H9 (cell line): ENCODE measurements around the gene BOLA2B. TPM values are rescaled to one million over a fixed set of nuclear protein-coding genes. Genes with fewer than 3 reads are reported as not detected.

Experiments used
- DNase-seq: peaks from one replicate; pipeline ENCODE4 v3.0.0-alpha.2; 2017
- H2AFZ ChIP-seq: one replicate; pipeline ENCODE4 v1.6.1; 2013; ENCODE audit warnings: mild to moderate bottlenecking, low read length, control low read depth, moderate library complexity
- H2AK5ac ChIP-seq: 2 replicates; pipeline ENCODE4 v1.6.1; 2013; ENCODE audit warnings: low read length, control low read depth, mixed read lengths; ENCODE audit not compliant: insufficient read length
- H2BK120ac ChIP-seq: one replicate; pipeline ENCODE4 v1.6.1; 2013; ENCODE audit warnings: low read depth, mild to moderate bottlenecking, low read length, control low read depth, inconsistent platforms; ENCODE audit not compliant: poor library complexity, severe bottlenecking
- H2BK12ac ChIP-seq: 2 replicates; pipeline ENCODE4 v1.6.1; 2013; ENCODE audit warnings: low read length, control low read depth, mixed read lengths, low read depth; ENCODE audit not compliant: insufficient read length
- H2BK15ac ChIP-seq: 2 replicates; pipeline ENCODE4 v1.6.1; 2013; ENCODE audit warnings: low read depth, low read length, control low read depth
- H2BK20ac ChIP-seq: one replicate; pipeline ENCODE4 v1.6.1; 2013; ENCODE audit warnings: low read depth, mild to moderate bottlenecking, low read length, control low read depth, inconsistent platforms; ENCODE audit not compliant: poor library complexity, severe bottlenecking
- H2BK5ac ChIP-seq: 2 replicates; pipeline ENCODE4 v1.6.1; 2013; ENCODE audit warnings: low read length, control low read depth, mixed read lengths; ENCODE audit not compliant: insufficient read length
- H3K14ac ChIP-seq: 2 replicates; pipeline ENCODE4 v1.6.1; 2013; ENCODE audit warnings: low read length, control low read depth; ENCODE audit not compliant: insufficient read depth
- H3K18ac ChIP-seq: 2 replicates; pipeline ENCODE4 v1.6.1; 2013; ENCODE audit warnings: low read depth, mild to moderate bottlenecking, mixed read lengths, low read length, control low read depth; ENCODE audit not compliant: insufficient read length
- H3K23ac ChIP-seq: 2 replicates; pipeline ENCODE4 v1.6.1; 2013; ENCODE audit warnings: low read length, control low read depth, mixed read lengths, low read depth; ENCODE audit not compliant: insufficient read length
- H3K23me2 ChIP-seq: 2 replicates; pipeline ENCODE4 v1.6.1; 2013; ENCODE audit warnings: low read depth, mild to moderate bottlenecking, mixed read lengths, low read length, control low read depth; ENCODE audit not compliant: insufficient read length, poor library complexity, severe bottlenecking
- H3K27ac ChIP-seq: 2 replicates; pipeline ENCODE4 v1.5.1; 2013; ENCODE audit warnings: low read length, control low read depth, mixed read lengths, low read depth; ENCODE audit not compliant: insufficient read length
- H3K27me3 ChIP-seq: 2 replicates; pipeline ENCODE4 v1.6.1; 2013; ENCODE audit warnings: low read length, control low read depth, inconsistent platforms; ENCODE audit not compliant: insufficient read depth
- H3K4ac ChIP-seq: 2 replicates; pipeline ENCODE4 v1.6.1; 2013; ENCODE audit warnings: low read depth, mild to moderate bottlenecking, control low read depth, inconsistent platforms, low read length, moderate library complexity
- H3K4me1 ChIP-seq: 2 replicates; pipeline ENCODE4 v1.6.1; 2013; ENCODE audit warnings: low read length, control low read depth, inconsistent platforms; ENCODE audit not compliant: insufficient read depth
- H3K4me2 ChIP-seq: 2 replicates; pipeline ENCODE4 v1.6.1; 2013; ENCODE audit warnings: low read length, control low read depth, mixed read lengths; ENCODE audit not compliant: insufficient read length, insufficient read depth
- H3K56ac ChIP-seq: 2 replicates; pipeline ENCODE4 v1.6.1; 2013; ENCODE audit warnings: low read depth, mild to moderate bottlenecking, mixed read lengths, low read length, control low read depth; ENCODE audit not compliant: insufficient read length
- H3K79me1 ChIP-seq: 2 replicates; pipeline ENCODE4 v1.6.1; 2013; ENCODE audit warnings: low read depth, mild to moderate bottlenecking, moderate library complexity, low read length, control low read depth, inconsistent platforms; ENCODE audit not compliant: insufficient read depth, poor library complexity, severe bottlenecking
- H3K79me2 ChIP-seq: 2 replicates; pipeline ENCODE4 v1.6.1; 2013; ENCODE audit warnings: low read length, control low read depth, inconsistent platforms; ENCODE audit not compliant: insufficient read depth
- H3K9ac ChIP-seq: 2 replicates; pipeline ENCODE4 v1.6.1; 2013; ENCODE audit warnings: low read length, control low read depth, mixed read lengths; ENCODE audit not compliant: insufficient read length; ENCODE audit errors: extremely low read depth
- H3K9me3 ChIP-seq: one replicate; pipeline ENCODE4 v1.6.1; 2013; ENCODE audit warnings: low read depth, low read length, inconsistent platforms; ENCODE audit not compliant: control insufficient read depth
- H3T11ph ChIP-seq: one replicate; pipeline ENCODE4 v1.6.1; 2013; ENCODE audit warnings: mild to moderate bottlenecking, low read length, control low read depth, inconsistent platforms
- H4K20me1 ChIP-seq: one replicate; pipeline ENCODE4 v1.6.1; 2013; ENCODE audit not compliant: control insufficient read depth, insufficient read length, insufficient read depth
- H4K5ac ChIP-seq: 2 replicates; pipeline ENCODE4 v1.6.1; 2013; ENCODE audit warnings: low read depth, mild to moderate bottlenecking, mixed read lengths, low read length, control low read depth; ENCODE audit not compliant: insufficient read length
- H4K8ac ChIP-seq: replicated peaks from 2 replicates; pipeline ENCODE4 v1.6.1; 2013; ENCODE audit warnings: low read length, control low read depth, mixed read lengths, low read depth; ENCODE audit not compliant: insufficient read length
- H4K91ac ChIP-seq: 2 replicates; pipeline ENCODE4 v1.6.1; 2013; ENCODE audit warnings: low read depth, mild to moderate bottlenecking, moderate library complexity, mixed read lengths, low read length, control low read depth; ENCODE audit not compliant: insufficient read length
- H3K27ac Mint-ChIP-seq, 3 experiments: 2 replicates in 2 of 3; 3 replicates in 1 of 3; pipeline ENCODE4 v1.8.0; 2020 to 2021; ENCODE audit warnings: mixed read lengths in 3 of 3, mild to moderate bottlenecking in 1 of 3, moderate library complexity in 1 of 3
- H3K27me3 Mint-ChIP-seq: 2 replicates; pipeline ENCODE4 v1.8.0; 2021; ENCODE audit warnings: low read depth, mild to moderate bottlenecking, moderate library complexity, mixed read lengths
- H3K36me3 Mint-ChIP-seq, 3 experiments: 2 replicates in 2 of 3; 3 replicates in 1 of 3; pipeline ENCODE4 v1.8.0; 2020 to 2021; ENCODE audit warnings: low read depth in 3 of 3, mixed read lengths in 3 of 3; ENCODE audit not compliant: insufficient read depth in 1 of 3
- H3K4me1 Mint-ChIP-seq, 2 experiments: 2 replicates each; pipeline ENCODE4 v1.8.0; 2020; ENCODE audit warnings: mixed read lengths in 2 of 2
- H3K4me3 Mint-ChIP-seq, 2 experiments: 2 replicates in 1 of 2; 3 replicates in 1 of 2; pipeline ENCODE4 v1.8.0; 2020 to 2021; ENCODE audit warnings: mild to moderate bottlenecking in 2 of 2, mixed read lengths in 2 of 2, moderate library complexity in 1 of 2
- H3K9me3 Mint-ChIP-seq, 2 experiments: 2 replicates in 1 of 2; 3 replicates in 1 of 2; pipeline ENCODE4 v1.8.0; 2020; ENCODE audit warnings: mild to moderate bottlenecking in 2 of 2, mixed read lengths in 2 of 2, moderate library complexity in 1 of 2
- CTCF ChIP-seq: fragments of 200-600 bp; sonication (generic); conservative IDR thresholded peaks from 3 replicates; pipeline ENCODE4 v1.8.0; 2021; ENCODE audit warnings: antibody characterized with exemption, mild to moderate bottlenecking
- WGBS: extraction: QIAGEN DNeasy Blood & Tissue Kit; methylation state at CpG from one replicate; pipeline ENCODE4 v1.1.7; 2013; ENCODE audit warnings: missing lambda C conversion rate, low lambda C conversion rate, mixed read lengths; ENCODE audit not compliant: insufficient read length; ENCODE audit errors: extremely low coverage; 5-methylcytosine and 5-hydroxymethylcytosine counted together
- total RNA-seq: library from RNA; stranded (reverse); gene quantifications from 2 replicates; pipeline ENCODE4 v1.2.1, GENCODE V29; 2021

BOLA2B gene
- total RNA-seq, 1 experiment from 2014 or later = 218 TPM

GRCh38 chr16:30186782-30187555 lies 6.5 kb downstream of the BOLA2B start:
- no peak overlapping the region for H4K5ac ChIP-seq
- Mint-ChIP-seq H3K27me3 (peaks cover 20% of the 10 kb centered on the region), H3K27ac (no peak overlapping the region; a peak in 1 of 7 replicates), H3K4me3 (peak overlapping the region in 1 of 2 experiments; percentile 64; a peak in 2 of 5 replicates), H3K36me3 (peaks cover 0 to 1% (median 0%) of the 10 kb centered on the region in 3 experiments; a peak in 2 of 7 replicates), H3K4me1 (peaks cover 4 to 17% of the 10 kb centered on the region in 2 experiments), H3K9me3 (no peaks in the 10 kb centered on the region)
- H3K14ac ChIP-seq = no peak overlapping the region
- H3K4me1 ChIP-seq = no peaks in the 10 kb centered on the region
- no peak overlapping the region for H2BK5ac ChIP-seq
- no peak overlapping the region for H2BK20ac ChIP-seq
- peaks cover 4% of the 10 kb centered on the region for H4K20me1 ChIP-seq
- no peak overlapping the region for H3K23ac ChIP-seq
- H3K4me2 ChIP-seq = no peak overlapping the region
- H3K9me3 ChIP-seq = no peaks in the 10 kb centered on the region
- no peak overlapping the region for H3K4ac ChIP-seq
- H4K8ac ChIP-seq = no peak overlapping the region
- no peak overlapping the region for H2AK5ac ChIP-seq
- no CpG with 5 or more reads among the region's 36 CpGs for WGBS
- H3K27ac ChIP-seq = no peak overlapping the region
- no peak overlapping the region for H2BK120ac ChIP-seq
- no peak overlapping the region for H3K18ac ChIP-seq
- peak; percentile 91 for TF ChIP-seq CTCF
- no peak overlapping the region for H2BK15ac ChIP-seq
- no peak overlapping the region for H3T11ph ChIP-seq
- no peak overlapping the region for H4K91ac ChIP-seq
- peak; percentile 78 for DNase-seq
- no peaks in the 10 kb centered on the region for H3K79me1 ChIP-seq
- peaks cover 4% of the 10 kb centered on the region for H3K23me2 ChIP-seq
- H3K27me3 ChIP-seq = peaks cover 2% of the 10 kb centered on the region; the same call in 1 of the 2 replicates
- H2BK12ac ChIP-seq = no peak overlapping the region
- no peaks in the 10 kb centered on the region for H3K79me2 ChIP-seq
- H3K56ac ChIP-seq = no peak overlapping the region
- no peak overlapping the region for H3K9ac ChIP-seq
- H2AFZ ChIP-seq = no peak overlapping the region
